ENCODE measurements around the gene GLS2. TPM values are rescaled to one million over a fixed set of nuclear protein-coding genes. Genes with fewer than 3 reads are reported as not detected.

Gene GLS2
- total and polyA plus RNA-seq, 9 of the 15 experiments (the other 6 are each of a cell fraction or from before 2014, with no cell fraction given): 0.11 TPM; not detected in 8

GRCh38 chr12:56437430-56438176 is 50.4 kb downstream of the GLS2 start (continued):
- TF ChIP-seq, protein P1, sequence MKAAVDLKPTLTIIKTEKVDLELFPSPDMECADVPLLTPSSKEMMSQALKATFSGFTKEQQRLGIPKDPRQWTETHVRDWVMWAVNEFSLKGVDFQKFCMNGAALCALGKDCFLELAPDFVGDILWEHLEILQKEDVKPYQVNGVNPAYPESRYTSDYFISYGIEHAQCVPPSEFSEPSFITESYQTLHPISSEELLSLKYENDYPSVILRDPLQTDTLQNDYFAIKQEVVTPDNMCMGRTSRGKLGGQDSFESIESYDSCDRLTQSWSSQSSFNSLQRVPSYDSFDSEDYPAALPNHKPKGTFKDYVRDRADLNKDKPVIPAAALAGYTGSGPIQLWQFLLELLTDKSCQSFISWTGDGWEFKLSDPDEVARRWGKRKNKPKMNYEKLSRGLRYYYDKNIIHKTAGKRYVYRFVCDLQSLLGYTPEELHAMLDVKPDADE (conservative IDR thresholded peaks at IDR 0.05; ENCODE audit: control insufficient read depth, low read depth, low read length): no peak
- TF ChIP-seq ZBTB1 (CRISPR knock-in tag; IDR thresholded peaks at IDR 0.05; ENCODE audit: borderline replicate concordance, low read depth): no peak
- peak; percentile 71 for TF ChIP-seq NCOR1 (IDR thresholded peaks at IDR 0.05)
- TF ChIP-seq BRF1 (IDR thresholded peaks at IDR 0.05; ENCODE audit: borderline replicate concordance, extremely low read depth, insufficient read length): no peak
- TF ChIP-seq RBM15 (IDR thresholded peaks at IDR 0.05; ENCODE audit: insufficient read depth, low read length): no peak
- peak; percentile 46 for TF ChIP-seq MEF2D (tag; conservative IDR thresholded peaks at IDR 0.05; ENCODE audit: low read depth)
- TF ChIP-seq ZNF253 (CRISPR knock-in tag; conservative IDR thresholded peaks at IDR 0.05): no peak
- TF ChIP-seq HLTF (IDR thresholded peaks at IDR 0.05): peak; percentile 66; the same call in 1 of the 2 replicates
- peak; percentile 48; the same call in 1 of the 2 replicates for TF ChIP-seq ZEB2 (IDR thresholded peaks at IDR 0.05)
- peak in 1 of 2 experiments; percentile 79; a peak in 1 of 4 replicates for TF ChIP-seq ARNT (IDR thresholded peaks at IDR 0.05)
- TF ChIP-seq ZNF282 (CRISPR knock-in tag; IDR thresholded peaks at IDR 0.05): no peak
- no peak for TF ChIP-seq CBX1 (IDR thresholded peaks at IDR 0.05; ENCODE audit: low read depth)
- peak in 1 of 2 experiments; percentile 82; a peak in 2 of 4 replicates for TF ChIP-seq TEAD1 (CRISPR knock-in tag; IDR thresholded peaks at IDR 0.05)
- no peak for TF ChIP-seq IRF2 (CRISPR knock-in tag; IDR thresholded peaks at IDR 0.05)
- TF ChIP-seq NFXL1 (CRISPR knock-in tag; IDR thresholded peaks at IDR 0.05): no peak
- TF ChIP-seq C11orf30 (IDR thresholded peaks at IDR 0.05; ENCODE audit: low read depth): no peak
- no peak for TF ChIP-seq ZNF41 (CRISPR knock-in tag; conservative IDR thresholded peaks at IDR 0.05)
- no peak for TF ChIP-seq GATAD2B (IDR thresholded peaks at IDR 0.05; ENCODE audit: borderline replicate concordance)
- TF ChIP-seq SP2 (IDR thresholded peaks at IDR 0.05; ENCODE audit: extremely low read depth, low read depth, low read length, poor library complexity, severe bottlenecking): no peak
- TF ChIP-seq ZNF57 (CRISPR knock-in tag; IDR thresholded peaks at IDR 0.05): no peak
- no peak for TF ChIP-seq PPARD (CRISPR knock-in tag; IDR thresholded peaks at IDR 0.05)
- peak; percentile 63 for TF ChIP-seq TBP (optimal IDR thresholded peaks at IDR 0.05; ENCODE audit: low read depth, low read length)
- no peak for TF ChIP-seq POLR2B (IDR thresholded peaks at IDR 0.05; ENCODE audit: low read depth, partially characterized antibody)
- 0 out of 2 replicates have a peak, but pooled peaks have one; percentile 45 for TF ChIP-seq ZBTB26 (CRISPR knock-in tag; IDR thresholded peaks at IDR 0.05)
- TF ChIP-seq, protein P2, sequence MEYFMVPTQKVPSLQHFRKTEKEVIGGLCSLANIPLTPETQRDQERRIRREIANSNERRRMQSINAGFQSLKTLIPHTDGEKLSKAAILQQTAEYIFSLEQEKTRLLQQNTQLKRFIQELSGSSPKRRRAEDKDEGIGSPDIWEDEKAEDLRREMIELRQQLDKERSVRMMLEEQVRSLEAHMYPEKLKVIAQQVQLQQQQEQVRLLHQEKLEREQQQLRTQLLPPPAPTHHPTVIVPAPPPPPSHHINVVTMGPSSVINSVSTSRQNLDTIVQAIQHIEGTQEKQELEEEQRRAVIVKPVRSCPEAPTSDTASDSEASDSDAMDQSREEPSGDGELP (CRISPR knock-in tag; IDR thresholded peaks at IDR 0.05; ENCODE audit: borderline replicate concordance): peak; percentile 33; the same call in 1 of the 2 replicates
- TF ChIP-seq FOXM1 (IDR thresholded peaks at IDR 0.05; ENCODE audit: low read depth): no peak
- TF ChIP-seq FOXM1 (CRISPR knock-in tag; IDR thresholded peaks at IDR 0.05; ENCODE audit: low read depth): no peak
- TF ChIP-seq TAF7 (tag; IDR thresholded peaks at IDR 0.05): no peak
- TF ChIP-seq KLF16 (IDR thresholded peaks at IDR 0.05): peak; percentile 91

Measured in K562 (cell line).